Measurements from ENCODE around the gene DGKG.

The DGKG gene

GRCh38 chr3:186241910-186242821 is 119.9 kb downstream of the DGKG start:
- DNase-seq (ENCODE audit: low read depth): peak; percentile 44

GRCh38 chr3:186239321-186239720 is 122.7 kb downstream of the DGKG start:
- no peak for DNase-seq (ENCODE audit: low read depth)

GRCh38 chr3:186237915-186238314 is 124.1 kb downstream of the DGKG start:
- no peak for DNase-seq (ENCODE audit: low read depth)

DNA sequence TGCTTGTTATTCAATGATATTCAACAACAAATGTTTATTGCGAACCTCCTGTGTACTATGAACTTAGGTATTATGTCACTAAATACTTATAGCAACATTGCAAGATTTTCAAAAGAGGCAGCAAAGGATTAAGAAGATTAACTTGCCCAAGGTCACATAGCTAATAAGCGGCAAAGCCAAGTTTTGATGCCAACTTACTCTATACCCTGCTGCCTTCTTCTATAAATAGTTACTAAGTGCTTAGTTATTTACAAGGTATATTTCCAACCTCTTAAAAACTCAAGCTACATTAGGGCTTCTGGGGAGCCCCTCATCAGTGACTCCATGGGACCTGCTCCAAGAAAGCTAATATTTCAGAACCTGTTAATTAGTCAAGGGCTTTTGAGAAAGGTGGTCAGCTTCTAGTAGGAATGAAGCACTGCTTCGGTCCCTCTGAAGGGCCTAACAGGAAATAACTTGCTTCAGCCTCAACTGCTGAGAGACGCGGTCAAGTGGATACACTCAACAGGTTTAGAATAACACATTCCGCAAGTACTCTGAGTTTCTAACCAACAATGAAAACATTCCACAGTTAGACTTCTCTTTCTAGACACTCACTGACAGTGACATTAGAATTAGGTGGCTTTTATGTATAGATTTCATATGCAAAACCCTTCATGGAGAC is 125.5 kb downstream of the DGKG start:
- DNase-seq (ENCODE audit: low read depth): no peak

DNA sequence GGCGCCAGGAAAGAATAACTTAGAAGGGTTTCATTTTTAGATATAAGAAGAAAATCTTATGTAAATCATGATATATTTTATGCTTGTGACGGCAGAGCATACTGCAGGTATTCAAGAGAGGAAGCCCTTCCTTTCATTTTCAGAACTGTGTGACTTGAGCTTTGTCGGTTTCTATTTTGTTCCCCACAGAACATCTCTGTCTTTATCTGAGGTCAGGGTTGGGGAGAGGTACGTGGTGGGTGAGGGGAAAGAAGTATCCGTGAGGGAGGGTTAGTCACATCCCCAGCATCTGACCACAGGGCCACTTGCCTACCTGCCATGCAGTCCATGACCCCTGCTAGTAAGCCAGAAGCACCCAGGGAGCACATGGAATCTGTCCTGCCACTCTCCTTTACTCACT is 126.5 kb downstream of the DGKG start:
- no peak for DNase-seq (ENCODE audit: low read depth)

- DNase-seq (ENCODE audit: low read depth): no peak
These were observed 127.9 kb downstream of the DGKG start for GRCh38 chr3:186234152-186234551.

DNA sequence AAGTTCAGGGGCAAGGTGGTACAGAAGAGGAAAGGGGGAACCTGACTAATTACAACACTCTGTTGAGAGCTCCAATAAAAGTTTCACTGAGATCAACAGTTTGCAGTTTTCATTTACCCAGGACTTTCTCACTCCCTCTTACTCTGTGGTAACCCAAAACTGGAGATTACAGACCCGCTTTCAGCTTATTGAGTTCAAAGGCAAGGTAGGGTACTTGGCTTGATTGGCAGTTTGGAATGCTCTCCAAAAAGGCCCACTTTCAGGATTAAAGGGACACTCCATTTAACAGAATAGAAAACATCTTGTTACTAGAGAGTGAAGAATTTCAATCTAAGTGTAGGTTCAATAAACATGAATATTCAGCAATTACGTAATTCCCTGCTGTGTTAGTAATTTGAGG is 135.6 kb downstream of the DGKG start:
- no peak for DNase-seq (ENCODE audit: low read depth)

DNA sequence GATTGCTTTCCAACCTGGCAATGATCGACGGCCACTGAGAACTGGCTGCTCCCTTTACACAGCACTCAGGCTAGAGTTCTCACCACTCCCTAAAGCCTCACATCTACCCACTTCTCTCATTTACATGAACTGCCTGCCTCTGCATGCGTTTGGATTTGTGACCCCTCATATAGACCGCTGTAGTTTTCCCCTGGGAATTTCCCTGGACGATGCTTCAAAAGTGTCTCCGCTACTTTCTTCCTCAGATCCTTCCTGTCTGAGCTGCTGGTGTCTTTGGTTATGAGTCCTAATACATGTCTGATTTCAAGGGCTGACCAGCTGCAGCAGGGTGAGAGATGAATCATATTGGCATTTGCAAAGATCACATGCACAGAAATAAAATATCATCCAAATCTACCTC is 136.4 kb downstream of the DGKG start:
- DNase-seq (ENCODE audit: low read depth): no peak

GRCh38 chr3:186224041-186224610 is 137.9 kb downstream of the DGKG start:
- no peak for DNase-seq (ENCODE audit: low read depth)

GRCh38 chr3:186223476-186223875 is 138.6 kb downstream of the DGKG start:
- no peak for DNase-seq (ENCODE audit: low read depth)

DNA sequence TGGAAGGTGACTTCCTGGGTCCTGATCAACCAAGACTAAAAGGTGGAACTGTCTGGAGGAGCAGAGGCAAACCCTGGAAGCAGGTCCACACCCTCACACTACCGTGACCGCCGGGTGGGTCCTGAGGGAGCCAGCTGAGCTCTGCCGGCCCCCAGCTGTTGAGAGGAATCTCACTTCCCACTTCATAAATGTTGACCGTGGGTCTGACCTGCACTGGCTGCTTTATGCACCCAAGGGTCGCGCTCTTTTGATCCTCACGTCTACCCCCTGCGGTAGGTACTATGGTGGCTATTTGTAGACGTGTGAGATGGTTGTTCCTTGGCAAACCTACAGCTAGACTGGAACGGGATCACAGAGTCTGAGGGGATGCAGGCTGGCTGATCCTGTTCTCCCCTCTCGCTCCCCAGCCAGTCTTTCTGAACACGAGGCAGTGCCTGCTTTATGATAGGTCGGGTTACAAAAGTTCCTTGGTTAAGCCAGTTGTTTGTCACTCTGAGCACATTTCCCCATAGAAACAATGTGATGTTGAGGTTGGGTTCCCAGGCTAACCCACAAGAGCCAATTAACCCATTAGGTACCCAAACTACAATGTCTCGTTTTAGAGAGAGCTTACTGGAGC is 140.2 kb downstream of the DGKG start:
- DNase-seq (ENCODE audit: low read depth): no peak

- no peak for DNase-seq (ENCODE audit: low read depth)
These were observed 141.0 kb downstream of the DGKG start for GRCh38 chr3:186220911-186221645.

DNA sequence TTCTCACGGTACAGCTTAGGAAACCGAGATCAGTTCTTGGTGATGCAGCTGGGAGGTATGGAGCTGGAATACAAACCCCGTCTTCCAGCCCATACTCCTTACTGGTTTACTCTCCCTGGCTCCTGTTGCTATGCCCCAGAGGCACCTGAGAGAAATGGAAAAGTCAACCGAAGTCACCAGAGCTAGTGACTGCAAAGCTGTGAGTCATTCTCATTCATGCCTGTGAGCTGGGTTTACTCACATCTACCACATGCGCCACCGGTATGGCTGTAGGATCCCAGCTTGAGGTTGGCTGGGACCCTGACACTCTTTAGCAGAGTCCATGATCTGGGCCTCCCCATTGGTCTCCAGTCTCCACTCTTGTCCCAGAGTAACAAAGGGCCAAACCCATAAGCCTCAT is 141.7 kb downstream of the DGKG start:
- DNase-seq (ENCODE audit: low read depth): no peak

GRCh38 chr3:186219211-186219638 is 142.8 kb downstream of the DGKG start:
- no peak for DNase-seq (ENCODE audit: low read depth)

- DNase-seq (ENCODE audit: low read depth): no peak
These were observed 143.6 kb downstream of the DGKG start for GRCh38 chr3:186218421-186218820.

- DNase-seq (ENCODE audit: low read depth): no peak
These were observed 144.2 kb downstream of the DGKG start for GRCh38 chr3:186217820-186218164.

DNA sequence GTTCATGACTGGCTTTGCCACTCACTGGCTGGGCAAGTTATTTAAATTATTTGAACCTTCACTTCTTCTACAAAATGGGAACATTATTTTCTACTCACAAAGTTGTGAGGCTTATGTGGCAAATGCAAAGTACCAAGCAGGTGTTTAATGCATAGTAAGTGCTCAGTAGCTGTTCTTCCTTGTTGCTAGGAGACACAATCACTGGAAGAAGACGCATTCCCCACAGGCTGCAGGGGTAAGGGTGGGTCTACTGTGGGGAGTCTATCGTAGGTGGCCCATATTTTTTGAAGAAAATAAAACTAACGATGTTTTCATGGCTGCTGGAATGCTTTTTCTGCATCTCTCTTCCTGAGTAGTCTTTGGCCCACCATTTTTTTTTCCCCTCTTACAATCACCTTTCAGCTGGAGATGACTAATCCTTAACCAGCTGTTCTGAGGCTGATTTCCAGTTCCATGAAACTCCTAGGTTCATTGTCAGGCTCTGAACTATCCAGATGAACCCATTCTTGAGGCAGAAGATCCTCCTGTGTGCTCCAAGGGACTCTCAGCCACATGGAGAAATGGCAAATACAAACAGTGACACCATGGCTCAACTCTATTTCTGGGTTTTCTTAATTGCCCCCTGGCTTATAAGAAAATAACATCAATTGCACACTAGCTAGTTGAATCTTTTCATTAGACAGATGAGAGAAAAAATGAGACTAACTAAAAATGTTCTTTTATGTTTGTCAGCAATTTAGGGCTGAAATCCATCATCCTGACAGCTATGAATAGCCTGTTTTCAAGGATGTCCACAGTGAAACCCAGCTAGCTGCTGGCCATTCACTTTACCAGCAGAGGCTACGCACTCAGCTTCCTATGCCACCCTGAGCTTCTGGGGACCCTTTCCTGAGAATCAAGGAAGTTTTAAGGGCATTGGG is 144.9 kb downstream of the DGKG start:
- no peak for DNase-seq (ENCODE audit: low read depth)

- no peak for DNase-seq (ENCODE audit: low read depth)
These were observed 147.4 kb downstream of the DGKG start for GRCh38 chr3:186214670-186215069.

GRCh38 chr3:186213946-186214345 is 148.1 kb downstream of the DGKG start:
- DNase-seq (ENCODE audit: low read depth): no peak

- no peak for DNase-seq (ENCODE audit: low read depth)
These were observed 149.4 kb downstream of the DGKG start for GRCh38 chr3:186212611-186213010.

All from stimulated activated CD8-positive, alpha-beta memory T cell treated with anti-CD3 and anti-CD28 coated beads, Interleukin-4, amount 100 ng/mL, for 24 hours (primary cell).